GM12878 (cell line): ENCODE results near the gene TPD52L2. TPM values are rescaled to one million over a fixed set of nuclear protein-coding genes. Genes with fewer than 3 reads are reported as not detected.

Experiments
- ATAC-seq: fragments of 200-7000 bp; cut with Tn5 transposase; 3 replicates; pipeline ENCODE4 v1.9.1; 2020; ENCODE audit warnings: mild to moderate bottlenecking, moderate library complexity
- BruUV-seq: library from RNA; stranded (reverse); fragments of 400-500 nt; replicated peaks from 2 replicates; lab custom pipeline; 2021; lab: Mats Ljungman, UMichigan
- CTCF ChIA-PET: fragments of 300-600 bp; sonication (Branson Sonifier 250); formaldehyde crosslinking; extraction: SDS; loops from one replicate; lab custom pipeline; 2021; ENCODE audit warnings: inconsistent platforms; lab: Yijun Ruan, JAX
- POLR2A ChIA-PET: fragments of 350-600 bp; formaldehyde crosslinking; extraction: SDS; loops from one replicate; lab custom pipeline; 2021; ENCODE audit warnings: inconsistent platforms; lab: Charles Lee
- RAD21 ChIA-PET: fragments of 300-600 bp; sonication (Branson Sonifier 250); formaldehyde crosslinking; loops from one replicate; lab custom pipeline; 2023; ENCODE audit warnings: antibody characterized with exemption; ENCODE audit not compliant: unreplicated experiment; lab: Charles Lee
- SMC1A ChIA-PET: fragments of 300-600 bp; sonication (Branson Sonifier 250); formaldehyde crosslinking; loops from one replicate; lab custom pipeline; 2023; ENCODE audit not compliant: unreplicated experiment, uncharacterized antibody; lab: Charles Lee
- DNase-seq: peaks from one replicate; pipeline ENCODE4 v3.0.0-alpha.2; 2011; ENCODE audit warnings: low read depth, low spot score
- FAIRE-seq: peaks from 3 replicates; lab custom pipeline; 2011; peaks lifted over from hg19 to GRCh38; lab: Jason Lieb, UNC
- H2AFZ ChIP-seq: 2 replicates; pipeline ENCODE4 v1.6.0; 2011; ENCODE audit warnings: low read depth, low read length, control low read depth; ENCODE audit not compliant: control insufficient read depth
- H3K27ac ChIP-seq: 2 replicates; pipeline ENCODE4 v1.5.1; 2011; ENCODE audit warnings: control low read depth; ENCODE audit not compliant: control insufficient read depth, insufficient read depth
- H3K27me3 ChIP-seq, 2 experiments: replicated peaks in 1 of 2; 2 replicates each; pipeline versions ENCODE4 v1.6.0 to v1.6.1; 2011; ENCODE audit warnings: low read length in 1 of 2; ENCODE audit not compliant: control insufficient read depth in 2 of 2, insufficient read depth in 2 of 2
- H3K36me3 ChIP-seq, 2 experiments: 2 replicates each; pipeline ENCODE4 v1.5.1; 2011; ENCODE audit warnings: low read length in 1 of 2; ENCODE audit not compliant: control insufficient read depth in 2 of 2, insufficient read depth in 2 of 2
- H3K4me1 ChIP-seq: 2 replicates; pipeline ENCODE4 v1.6.1; 2011; ENCODE audit warnings: mild to moderate bottlenecking, low read length, moderate library complexity, mixed read lengths; ENCODE audit not compliant: control insufficient read depth, insufficient read depth
- H3K4me2 ChIP-seq: 2 replicates; pipeline ENCODE4 v1.6.0; 2011; ENCODE audit warnings: control low read depth; ENCODE audit not compliant: control insufficient read depth, insufficient read depth
- H3K4me3 ChIP-seq: fragments of 200-600 bp; sonication (generic); 2 replicates; pipeline ENCODE4 v1.5.1; 2016
- H3K79me2 ChIP-seq: 2 replicates; pipeline ENCODE4 v1.6.0; 2011; ENCODE audit warnings: low read length; ENCODE audit not compliant: control insufficient read depth, insufficient read depth
- H3K9ac ChIP-seq: 2 replicates; pipeline ENCODE4 v1.8.0; 2011; ENCODE audit warnings: low read length, control low read depth, mixed read lengths; ENCODE audit not compliant: control insufficient read depth, insufficient read depth
- H3K9me3 ChIP-seq: replicated peaks from 3 replicates; pipeline ENCODE4 v1.5.1; 2011; ENCODE audit warnings: mild to moderate bottlenecking, low read length; ENCODE audit not compliant: control insufficient read depth, insufficient read depth
- H4K20me1 ChIP-seq: 2 replicates; pipeline ENCODE4 v1.6.0; 2011; ENCODE audit not compliant: control insufficient read depth, insufficient read depth
- ETV6 ChIP-seq, 2 experiments: fragments of 450-650 bp in 1 of 2; IDR thresholded peaks in 1 of 2; conservative IDR thresholded peaks in 1 of 2; 2 replicates each; pipeline ENCODE4 v1.6.1; 2014; ENCODE audit warnings: antibody characterized with exemption in 1 of 2, borderline replicate concordance in 1 of 2, low read depth in 1 of 2, mild to moderate bottlenecking in 1 of 2, moderate library complexity in 1 of 2
- HDAC2 ChIP-seq: fragments of 200-600 bp; sonication (generic); IDR thresholded peaks from 2 replicates; pipeline ENCODE4 v1.6.1; 2017
- MEF2B ChIP-seq: fragments of 450-650 bp; IDR thresholded peaks from 2 replicates; pipeline ENCODE4 v1.6.1; 2018; ENCODE audit warnings: mild to moderate bottlenecking, moderate library complexity; ENCODE audit not compliant: partially characterized antibody, poor library complexity, severe bottlenecking
- NFYA ChIP-seq: IDR thresholded peaks from 2 replicates; pipeline ENCODE4 v1.6.1; 2011; ENCODE audit warnings: low read depth, mild to moderate bottlenecking, low read length, improper control_type of control experiment, borderline replicate concordance
- RELB ChIP-seq: fragments of 450-650 bp; IDR thresholded peaks from 2 replicates; pipeline ENCODE4 v1.6.1; 2017; ENCODE audit warnings: low read depth, mild to moderate bottlenecking, moderate library complexity
- WGBS: methylation state at CpG from one replicate; pipeline ENCODE4 v1.1.6; 2016; ENCODE audit warnings: low lambda C conversion rate; ENCODE audit not compliant: insufficient replicate concordance, insufficient coverage; ENCODE audit errors: missing lambda C conversion rate; 5-methylcytosine and 5-hydroxymethylcytosine counted together
- in situ Hi-C: fragments of 300-500 bp; cut with MboI; formaldehyde crosslinking; loops from 9 replicates; pipeline ENCODE4 v1.14.3; 2018; ENCODE audit warnings: mixed read lengths
- intact Hi-C: fragments of 100-400 bp; cut with micrococcal nuclease; formaldehyde crosslinking; loops from one replicate; pipeline ENCODE4 v1.14.2; 2022; ENCODE audit not compliant: unreplicated experiment
- polyA plus RNA-seq, 11 experiments: library from polyadenylated mRNA; depleted of rRNA in 4 of 11; unstranded in 6 of 11; stranded (reverse) in 5 of 11; fragments of >200 nt; fragmentation: Nextera tagmentation in 4 of 11; fragmentation: Illumina TruSeq in 1 of 11; extraction: Ambion mirVana in 4 of 11; extraction: Trizol in 1 of 11; gene quantifications; 1 replicate in 1 of 11; 2 replicates in 10 of 11; pipeline versions ENCODE4 v1.2.1 to v1.2.3, GENCODE V29; 2011 to 2016; ENCODE audit warnings: inconsistent platforms in 2 of 11, missing spikeins in 2 of 11, low read depth in 1 of 11
- total RNA-seq, 4 experiments: library from RNA; depleted of rRNA in 3 of 4; stranded (reverse); fragments of >200 nt in 3 of 4; fragmentation: Illumina TruSeq in 1 of 4; extraction: Trizol in 1 of 4; gene quantifications; 2 replicates each; pipeline versions ENCODE4 v1.2.1 to v1.2.3, GENCODE V29; 2013 to 2021

The TPD52L2 gene
- total and polyA plus RNA-seq, 10 of the 15 experiments (the other 5 are each of a cell fraction or from before 2014, with no cell fraction given), result 1.6 to 71.0 (median 46.3) TPM

GRCh38 chr20:63854069-63854765 is 10.9 kb upstream of the TPD52L2 start (continued):
- TF ChIP-seq RELB (peak; percentile 85), ETV6 (conservative IDR thresholded peaks at IDR 0.05 in 1 of 2, IDR thresholded peaks at IDR 0.05 in 1 of 2; ENCODE audit: borderline replicate concordance in 1 of 2, low read depth in 1 of 2) (no peak), NFYA (no peak)

- Histone ChIP-seq H3K9me3 (no peaks in the 10 kb centered on the region), H3K9ac (no peak overlapping the region), H3K27ac (peak overlapping the region; percentile 72), H3K27me3 (no peaks in the 10 kb centered on the region), H3K4me3 (no peak overlapping the region), H3K4me1 (peaks cover 54% of the 10 kb centered on the region), H3K36me3 (no peaks in the 10 kb centered on the region), H3K4me2 (peak overlapping the region; percentile 56; the same call in 1 of the 2 replicates), H3K79me2 (no peaks in the 10 kb centered on the region), H2AFZ (peak overlapping the region; percentile 56; the same call in 1 of the 2 replicates), H4K20me1 (no peaks in the 10 kb centered on the region)
- ChIA-PET RAD21 (interaction anchor here (0.9 to 1.4 kb wide), 2 partner anchors 147 to 317 kb away, joined by 3 read pairs; partner anchors contain the start of genes ARFRP1, PTK6 and ZGPAT), POLR2A (interaction anchor here (0.6 to 1.0 kb wide), 2 partner anchors 127 to 402 kb away, joined by 4 to 5 read pairs; no protein-coding TSS in a partner anchor), CTCF (no interaction called here), SMC1A (interaction anchor here (1.5 kb wide), 1 partner anchor 9 kb away, joined by 4 read pairs; no protein-coding TSS in a partner anchor)
- TF ChIP-seq HDAC2, result no peak
- TF ChIP-seq MEF2B, result peak; percentile 14
- 18% methylated on average over 23 of the region's 26 CpGs for WGBS
- no peak for DNase-seq
- FAIRE-seq, result no peak
- BruUV-seq, result no TSS peak
- intact Hi-C loops (no loop called here), in situ Hi-C loops (loop anchor here (5.0 kb wide), 1 partner anchor 148 kb away; the partner anchor contains the start of genes ARFRP1 and ZGPAT)
- ATAC-seq, result no peak
Measured at GRCh38 chr20:63854766-63855362, 10.2 kb upstream of the TPD52L2 start.
